ENCODE data around the gene CDC25C.

Gene CDC25C

DNA sequence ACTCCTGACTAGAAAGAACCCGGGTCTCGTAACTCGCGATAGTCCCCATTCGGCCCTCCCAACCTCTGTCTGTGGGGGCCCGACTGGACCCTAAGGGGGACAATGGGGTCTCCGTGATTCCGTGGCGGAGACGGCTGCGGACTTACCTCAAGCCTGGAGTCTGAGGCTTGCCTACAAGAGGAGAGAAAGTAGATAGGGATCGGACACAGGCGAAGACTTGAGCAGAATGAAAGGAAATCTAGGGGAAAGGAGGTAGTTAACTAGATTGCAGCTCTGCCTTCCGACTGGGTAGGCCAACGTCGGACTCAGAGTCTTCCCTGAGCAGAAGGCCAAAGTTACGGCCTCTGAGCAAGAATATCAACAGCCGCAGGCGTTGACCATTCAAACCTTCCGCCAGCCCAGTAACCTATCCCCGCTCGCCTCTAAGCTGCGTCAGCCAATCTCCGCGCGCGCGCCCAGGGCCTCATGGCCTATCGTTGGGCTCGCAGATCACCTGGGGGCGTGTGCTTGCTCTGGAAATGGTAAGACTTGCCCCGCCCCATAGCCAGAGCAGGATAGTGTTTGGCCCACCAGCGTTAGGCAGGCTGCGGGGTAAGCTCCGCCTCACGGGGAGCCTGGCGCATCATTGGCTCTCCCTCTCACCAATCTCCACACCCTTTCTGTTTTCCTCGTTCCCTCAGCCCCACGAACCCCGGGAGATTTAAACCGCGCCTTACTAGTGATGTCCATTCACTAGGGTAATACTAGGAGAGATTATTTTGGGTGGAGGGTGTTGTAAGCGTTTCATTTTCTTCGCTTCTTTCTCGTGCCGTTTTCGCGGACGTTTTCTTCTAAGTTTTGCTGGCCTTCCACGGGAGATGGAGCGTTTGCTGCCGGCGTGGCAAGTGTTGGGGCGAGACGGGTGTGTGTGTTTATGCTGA, at the start of gene CDC25C:
TSS of gene CDC25C (minus strand) at position 356 of the 920 bp plus-strand sequence. CDS start 624 bp downstream, outside the sequence.
- DNase-seq = peak; percentile 96 to 99

DNA sequence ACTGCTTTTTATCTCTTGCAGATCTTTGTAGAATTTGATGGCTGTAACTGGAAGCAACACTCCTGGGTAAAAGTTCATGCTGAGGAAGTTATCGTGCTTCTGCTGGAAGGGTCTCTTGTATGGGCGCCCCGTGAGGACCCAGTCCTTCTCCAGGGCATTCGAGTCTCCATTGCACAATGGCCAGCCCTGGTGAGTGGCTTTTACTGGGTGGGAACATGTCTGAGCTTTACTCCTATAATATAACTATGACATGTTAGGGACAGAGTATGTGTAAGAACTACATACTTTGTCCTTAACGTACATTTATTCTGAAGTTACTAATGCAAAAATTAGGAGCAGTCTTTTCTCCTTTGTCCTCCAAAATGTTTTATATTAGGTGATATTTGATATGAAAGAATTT, 41.0 kb upstream of the CDC25C start:
- no peak for DNase-seq

DNA sequence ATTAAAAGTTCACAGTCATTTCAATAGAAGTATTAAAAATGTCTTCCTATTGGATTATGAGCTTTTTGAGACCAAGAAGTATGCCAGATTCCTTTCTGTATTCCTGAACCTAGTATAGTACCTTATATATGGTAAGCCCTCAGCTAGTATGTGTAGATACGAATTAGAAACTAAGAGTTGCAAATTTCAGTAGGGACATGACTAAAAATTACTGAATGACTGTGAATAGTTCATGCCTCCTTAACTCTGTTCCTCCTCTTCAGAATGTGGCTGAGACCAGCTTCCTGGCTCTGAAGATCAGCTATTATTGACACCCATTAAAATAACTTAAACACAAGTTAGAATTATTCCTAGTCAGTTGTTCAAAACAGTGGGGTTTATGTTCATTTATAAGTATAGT, 40.6 kb upstream of the CDC25C start:
- DNase-seq = no peak

DNA sequence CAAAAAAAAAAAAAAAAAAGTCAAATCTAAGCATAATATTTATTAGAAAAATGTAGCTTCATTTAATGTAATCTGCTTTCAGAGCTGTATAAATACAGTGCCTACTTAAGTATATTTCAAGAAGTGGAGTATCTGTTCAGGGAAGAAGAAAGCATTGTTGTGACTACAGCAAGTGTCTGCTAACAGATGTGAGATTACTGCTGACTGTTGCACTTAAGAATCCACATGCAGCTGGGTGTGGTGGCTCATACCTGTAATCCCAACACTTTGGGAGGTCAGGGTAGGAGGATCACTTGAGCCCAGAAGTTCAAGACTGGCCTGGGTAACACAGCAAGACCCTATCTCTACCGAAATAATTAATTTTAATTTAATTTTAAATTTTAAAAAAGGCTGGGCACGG, 39.9 kb upstream of the CDC25C start:
- no peak for DNase-seq

DNA sequence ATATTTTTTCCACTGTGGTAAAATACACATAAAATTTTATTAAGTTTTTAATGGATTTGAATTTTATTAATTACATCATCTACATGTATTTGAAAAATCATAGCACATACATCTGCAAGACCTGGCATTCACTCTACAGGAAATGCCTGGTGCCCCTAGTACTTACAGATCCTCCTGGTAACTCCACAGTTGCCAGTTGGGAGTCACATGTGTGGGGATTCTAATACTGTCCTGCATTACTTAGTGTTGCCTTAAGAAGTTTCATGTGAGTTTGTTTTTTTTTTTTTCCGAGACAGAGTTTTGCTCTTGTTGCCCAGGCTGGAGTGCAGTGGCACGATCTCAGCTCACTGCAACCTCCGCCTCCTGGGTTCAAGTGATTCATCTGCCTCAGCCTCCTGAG, 38.9 kb upstream of the CDC25C start:
- DNase-seq = no peak

DNA sequence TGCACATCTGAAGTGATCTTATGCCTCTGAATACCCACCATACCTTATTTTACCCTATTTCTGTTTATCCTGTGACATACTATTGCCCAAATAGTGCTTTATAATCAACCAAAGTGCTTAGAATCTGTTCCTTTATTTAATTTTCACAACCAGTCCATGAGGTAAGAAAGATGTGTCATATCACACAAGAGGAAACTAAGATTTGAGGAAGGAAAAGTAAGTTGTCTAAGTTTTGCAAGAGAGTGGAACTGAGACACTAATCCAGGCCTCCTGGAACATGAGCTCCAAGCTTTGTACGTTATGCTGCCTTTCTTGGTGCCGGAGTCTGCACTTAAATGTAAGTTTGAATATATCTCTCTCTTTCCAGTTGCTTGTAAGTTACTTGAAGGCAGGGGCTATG, 38.1 kb upstream of the CDC25C start:
- DNase-seq = no peak

DNA sequence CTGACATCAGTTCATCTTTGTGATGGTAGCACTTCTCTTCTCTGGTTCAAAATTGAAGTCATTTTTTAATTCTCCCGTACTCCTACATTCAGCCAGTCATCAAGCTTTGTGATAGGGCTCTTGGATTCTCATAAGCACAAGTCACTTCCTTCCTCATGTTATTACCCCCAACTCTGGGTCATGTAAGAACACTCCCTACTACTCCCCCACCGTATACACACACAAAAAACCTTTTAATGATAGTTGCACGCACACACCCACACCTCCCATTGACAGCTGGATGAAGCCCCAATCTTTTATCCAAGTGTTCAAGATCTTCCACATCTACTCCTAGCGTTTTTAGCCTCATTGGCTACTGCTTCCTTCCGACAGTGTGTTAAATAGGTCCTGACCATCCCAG, 37.7 kb upstream of the CDC25C start:
- no peak for DNase-seq

DNA sequence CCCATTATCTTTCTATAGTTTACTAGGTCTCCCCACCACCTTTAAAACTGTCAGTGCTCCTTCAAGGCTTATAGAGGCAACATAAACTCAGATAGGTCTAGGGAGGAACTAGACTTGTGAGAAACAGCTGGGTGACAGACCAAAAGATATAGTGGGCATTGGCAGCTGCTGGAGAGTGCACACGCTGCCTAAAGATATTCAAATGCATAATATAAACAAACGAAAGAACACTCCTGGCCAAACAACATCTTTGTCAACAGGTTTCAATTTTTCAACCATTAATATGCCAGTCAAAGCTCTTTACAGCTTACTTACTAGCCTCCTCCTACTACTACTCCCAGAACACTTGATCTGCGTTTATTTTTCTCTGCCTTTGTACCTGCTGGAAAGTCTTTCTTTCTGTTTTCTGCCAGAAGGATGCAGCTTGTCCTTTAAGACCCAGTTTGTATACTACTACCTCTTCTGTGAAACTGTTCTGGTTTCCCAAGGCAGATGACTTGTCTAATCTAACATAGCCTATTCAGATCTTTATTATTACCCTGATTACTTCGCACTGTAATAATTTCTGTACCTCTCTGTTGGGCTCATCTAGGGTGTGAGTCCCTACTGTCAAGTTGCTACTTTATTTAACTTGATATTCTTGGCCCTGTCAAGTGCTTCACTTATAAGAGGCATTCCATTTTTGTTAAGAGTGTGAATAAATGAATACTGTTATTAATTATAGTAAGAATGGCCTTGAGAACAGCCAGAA, 35.2 kb upstream of the CDC25C start:
- no peak for DNase-seq

DNA sequence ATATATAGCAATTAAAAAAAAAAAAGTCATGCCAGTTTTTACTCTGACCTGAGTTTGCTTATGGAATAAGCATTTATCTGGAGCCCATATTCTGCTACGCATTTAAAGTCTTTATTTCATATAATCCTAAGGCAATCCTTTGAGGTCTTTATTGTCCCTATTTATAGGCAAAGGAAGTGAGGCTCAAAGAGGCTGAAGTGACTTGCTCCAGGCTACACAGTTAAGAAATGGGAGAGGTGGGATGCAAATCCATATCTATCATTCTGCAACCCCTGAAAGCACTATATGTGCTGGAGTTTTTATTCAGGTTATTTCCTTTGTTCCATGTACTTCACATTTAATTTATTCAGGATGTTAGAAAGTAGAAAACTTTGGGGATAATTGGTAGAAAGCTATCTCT, 33.0 kb upstream of the CDC25C start:
- no peak for DNase-seq

DNA sequence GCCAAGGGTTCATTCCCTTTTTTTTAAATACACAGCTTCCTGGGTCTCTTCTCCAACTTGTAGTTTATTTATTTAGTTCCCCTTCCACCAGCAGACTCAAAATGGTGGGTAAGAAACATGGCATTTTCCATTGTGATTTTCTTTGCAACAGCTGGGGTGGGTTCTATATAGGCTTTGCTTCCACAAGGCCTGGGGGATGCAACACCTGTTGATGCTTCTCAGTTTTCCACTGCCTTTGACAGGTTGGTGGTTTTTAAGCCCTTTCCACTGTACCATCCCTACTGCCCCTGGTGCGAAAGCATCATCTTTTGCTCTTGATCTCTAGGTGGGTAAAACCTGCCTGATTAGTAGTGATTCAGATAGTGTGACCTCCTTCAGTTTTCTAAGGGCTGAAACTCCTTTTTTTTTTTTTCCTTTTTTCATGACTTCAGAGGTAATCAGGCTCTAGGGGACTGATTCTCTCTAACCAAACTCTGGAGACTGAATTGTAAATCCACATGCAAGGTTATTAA, 29.4 kb upstream of the CDC25C start:
- DNase-seq = no peak

DNA sequence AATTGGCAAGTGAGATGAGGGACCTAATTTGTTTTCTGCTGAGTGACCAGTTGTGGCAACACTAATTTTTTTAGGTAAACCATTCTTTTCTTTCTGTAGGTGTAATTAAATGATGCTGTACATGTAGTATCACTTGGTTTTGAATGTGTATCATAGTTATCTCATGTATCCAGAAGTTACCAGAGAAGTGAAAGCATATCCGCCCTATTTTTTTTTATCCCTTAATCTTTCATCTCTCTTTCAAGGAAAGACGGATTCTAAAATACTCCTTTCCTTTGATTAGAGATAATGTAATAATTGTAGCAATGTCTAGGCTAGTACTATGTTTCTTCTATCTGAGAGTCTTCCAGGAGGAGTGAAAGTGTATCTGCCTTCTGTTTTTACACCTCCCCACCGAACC, 28.0 kb upstream of the CDC25C start:
- DNase-seq = no peak

DNA sequence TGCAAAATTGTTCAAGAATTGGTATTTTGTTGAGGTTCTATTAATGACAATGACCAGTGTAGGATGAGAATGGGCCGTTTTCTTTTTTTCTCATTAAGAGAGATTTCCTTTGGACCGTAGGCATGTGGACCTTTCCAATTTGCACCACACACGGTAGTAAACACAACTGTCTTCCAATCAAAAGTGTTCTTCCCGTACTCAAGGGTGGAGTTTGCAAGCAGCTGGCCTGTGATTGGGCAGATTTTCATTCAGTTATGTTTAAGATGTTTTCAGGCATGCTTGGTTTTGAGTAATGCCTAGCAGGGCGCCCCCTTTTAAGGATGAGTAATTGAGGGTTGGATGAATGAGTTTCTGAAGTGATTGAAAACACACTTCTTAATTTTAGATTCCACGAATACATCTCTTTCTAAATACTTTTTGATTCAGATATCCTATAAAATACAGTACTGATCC, 23.3 kb upstream of the CDC25C start:
- DNase-seq = no peak

DNA sequence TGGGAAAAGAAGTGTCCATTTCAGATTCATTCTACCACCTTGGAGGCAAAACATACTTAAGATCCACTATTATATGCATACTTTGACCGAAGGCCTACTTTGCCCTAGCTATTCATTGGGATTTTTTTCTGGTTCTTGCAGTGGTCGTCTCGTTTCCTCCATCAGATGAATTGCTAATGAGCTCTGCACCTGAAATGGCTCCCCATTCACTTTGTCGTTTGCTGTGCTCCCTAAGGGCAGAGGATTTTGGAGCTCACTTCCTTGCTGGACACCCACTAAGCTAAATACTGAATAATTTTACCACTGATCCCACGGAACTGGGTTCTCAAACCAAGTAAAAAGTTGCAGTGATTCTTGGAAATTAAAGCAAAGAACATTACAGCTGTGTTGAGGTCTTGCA, 22.8 kb upstream of the CDC25C start:
- DNase-seq = no peak

DNA sequence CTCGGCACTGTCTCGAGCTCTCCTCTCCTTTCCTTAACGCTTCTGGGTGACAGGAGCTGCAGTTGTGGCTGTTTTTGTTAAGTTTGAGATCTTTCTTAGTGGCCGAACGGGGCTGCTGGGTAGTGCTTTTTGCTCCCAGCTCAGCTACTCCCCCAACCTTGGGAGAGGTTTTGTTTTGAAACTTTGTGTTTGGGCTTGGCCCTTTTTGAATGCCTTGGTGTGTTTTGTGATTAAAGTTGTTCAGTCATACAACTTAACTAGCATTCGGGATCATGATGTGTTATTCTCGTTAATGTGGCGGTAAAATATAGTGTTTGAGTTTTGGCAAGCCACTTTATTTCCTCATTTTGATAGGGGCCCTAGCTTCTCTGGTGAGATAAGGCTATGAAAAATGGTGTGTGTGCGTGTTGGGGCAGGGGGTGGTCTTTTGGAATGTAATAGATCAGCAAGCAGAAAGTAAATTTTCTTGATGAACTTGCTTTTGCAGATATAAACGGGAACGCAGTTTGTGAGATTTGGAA, 22.0 kb upstream of the CDC25C start:
- no peak for DNase-seq

DNA sequence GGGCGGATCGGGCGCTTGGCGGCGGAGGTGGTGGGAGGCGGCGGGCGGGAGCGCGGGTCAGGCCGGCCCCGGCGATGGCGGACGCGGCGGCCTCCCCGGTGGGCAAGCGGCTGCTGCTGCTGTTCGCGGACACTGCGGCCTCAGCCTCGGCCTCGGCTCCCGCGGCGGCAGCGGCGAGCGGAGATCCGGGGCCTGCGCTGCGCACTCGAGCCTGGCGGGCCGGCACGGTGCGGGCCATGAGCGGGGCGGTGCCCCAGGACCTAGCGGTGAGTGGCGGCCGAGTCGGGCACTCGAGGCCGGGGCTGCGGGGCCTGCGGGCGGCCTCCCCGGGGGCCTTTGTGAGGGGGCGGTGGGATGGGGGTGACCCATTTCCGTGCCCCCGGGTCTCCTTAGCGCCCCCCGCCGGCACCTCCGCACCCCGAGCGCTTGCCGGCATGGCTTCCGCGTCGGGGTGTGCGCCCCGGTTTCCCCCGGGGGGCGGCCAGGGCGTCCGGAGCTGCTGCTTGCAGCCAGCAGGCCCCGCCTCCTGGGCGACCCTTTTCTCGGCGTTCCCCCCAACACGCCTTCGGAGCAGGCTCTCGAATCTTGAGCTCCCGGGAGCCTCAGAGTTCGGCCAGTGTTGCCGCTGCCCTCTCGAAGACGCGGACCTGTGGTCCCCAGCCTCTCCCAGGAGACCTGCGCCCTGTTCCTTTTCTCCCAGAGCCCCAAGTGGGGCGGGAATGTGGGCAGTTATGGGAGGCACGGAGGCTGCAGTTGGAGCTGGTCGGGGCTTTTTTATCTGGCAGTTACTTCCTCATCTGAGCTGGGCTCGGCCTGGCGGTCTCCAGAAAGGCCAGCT, 21.3 kb upstream of the CDC25C start:
- no peak for DNase-seq

DNA sequence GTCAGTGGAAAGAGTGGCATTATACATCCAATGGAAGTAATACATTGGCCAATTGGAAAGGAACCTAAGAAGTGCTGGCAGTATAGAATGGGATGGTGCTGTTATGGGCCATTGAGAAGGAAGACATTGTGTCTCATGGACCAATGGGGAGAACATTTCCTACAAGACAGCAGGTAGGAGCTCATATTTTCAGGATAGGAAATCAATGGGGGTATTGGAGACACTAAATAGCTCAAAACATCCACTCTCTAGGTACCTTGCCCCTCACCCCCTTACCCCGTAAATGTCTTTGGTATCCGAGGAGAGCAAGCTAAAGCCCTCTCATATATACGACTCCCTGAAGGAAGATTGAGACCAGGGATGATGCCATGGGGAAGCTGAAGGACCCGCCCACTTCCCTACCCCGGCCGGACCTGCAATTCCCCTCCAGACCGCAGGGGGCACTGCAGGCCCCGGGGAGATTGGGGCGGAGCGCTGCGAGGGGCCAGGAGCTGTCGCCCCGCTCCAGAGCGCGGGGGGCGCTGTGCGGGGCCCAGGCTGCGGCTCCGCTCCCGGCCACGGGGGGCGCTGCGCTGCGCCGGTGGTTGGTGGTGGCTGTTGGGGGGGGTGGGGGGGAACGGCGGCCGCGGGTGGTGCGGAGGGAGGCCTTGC, 20.6 kb upstream of the CDC25C start, which contains the start of gene KDM3B:
TSS of gene KDM3B (plus strand) at position 615 of the 651 bp plus-strand sequence. CDS start 111 bp downstream, outside the sequence.
- no peak for DNase-seq

DNA sequence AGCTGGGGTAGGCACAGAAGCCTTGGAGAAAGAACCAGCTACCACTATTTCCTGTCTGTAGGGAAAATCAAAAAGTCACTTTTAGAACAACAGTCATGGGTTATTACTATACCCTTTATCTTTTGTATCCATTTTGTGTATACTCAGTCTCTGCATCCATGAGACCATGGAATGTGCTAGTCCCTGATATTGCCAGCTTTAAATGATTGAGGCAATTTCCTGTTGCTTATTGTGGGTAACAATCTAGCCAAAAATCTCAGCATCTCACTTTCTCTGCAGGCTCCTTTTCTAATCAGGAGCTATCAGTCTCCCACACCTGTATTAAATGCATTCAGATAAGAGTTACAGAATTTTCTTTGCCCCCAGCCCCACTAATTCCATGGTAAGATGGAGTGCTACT, 19.9 kb upstream of the CDC25C start:
- DNase-seq = no peak

DNA sequence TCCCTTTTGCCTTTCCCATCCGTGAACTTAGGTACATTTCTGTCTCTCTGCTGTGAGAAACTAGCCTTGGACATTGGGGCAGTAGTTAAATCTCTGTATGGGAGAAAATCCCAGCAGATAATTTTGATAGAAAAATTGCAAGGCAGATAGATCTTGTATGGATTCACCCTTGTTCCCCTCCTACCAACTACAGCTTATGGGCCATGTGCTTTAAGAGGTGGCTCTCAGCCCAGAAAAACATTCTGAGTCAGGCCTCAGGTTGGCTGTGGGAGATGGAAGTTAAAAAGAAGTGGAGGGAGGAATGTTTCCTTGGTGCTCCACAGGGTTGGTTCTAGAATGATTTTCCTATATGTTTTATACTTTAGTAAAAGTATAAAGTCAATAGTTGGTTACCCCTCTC, 19.5 kb upstream of the CDC25C start:
- no peak for DNase-seq

DNA sequence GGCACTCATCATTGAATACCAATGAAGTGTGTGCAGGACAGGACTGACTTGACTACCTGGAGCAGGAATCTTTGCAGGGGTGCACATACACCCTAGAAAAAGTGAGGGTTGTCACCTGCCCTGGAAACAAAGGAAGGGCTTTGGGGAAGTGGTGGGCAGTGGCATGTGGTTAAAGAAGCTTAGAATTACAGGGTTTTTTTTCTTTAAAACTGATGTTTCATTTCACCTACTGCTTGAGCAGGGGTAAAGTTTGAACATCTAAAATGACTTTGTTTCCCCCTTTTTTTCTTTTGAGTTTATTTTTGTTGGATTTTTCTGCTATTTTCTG, 18.9 kb upstream of the CDC25C start:
- DNase-seq = no peak

DNA sequence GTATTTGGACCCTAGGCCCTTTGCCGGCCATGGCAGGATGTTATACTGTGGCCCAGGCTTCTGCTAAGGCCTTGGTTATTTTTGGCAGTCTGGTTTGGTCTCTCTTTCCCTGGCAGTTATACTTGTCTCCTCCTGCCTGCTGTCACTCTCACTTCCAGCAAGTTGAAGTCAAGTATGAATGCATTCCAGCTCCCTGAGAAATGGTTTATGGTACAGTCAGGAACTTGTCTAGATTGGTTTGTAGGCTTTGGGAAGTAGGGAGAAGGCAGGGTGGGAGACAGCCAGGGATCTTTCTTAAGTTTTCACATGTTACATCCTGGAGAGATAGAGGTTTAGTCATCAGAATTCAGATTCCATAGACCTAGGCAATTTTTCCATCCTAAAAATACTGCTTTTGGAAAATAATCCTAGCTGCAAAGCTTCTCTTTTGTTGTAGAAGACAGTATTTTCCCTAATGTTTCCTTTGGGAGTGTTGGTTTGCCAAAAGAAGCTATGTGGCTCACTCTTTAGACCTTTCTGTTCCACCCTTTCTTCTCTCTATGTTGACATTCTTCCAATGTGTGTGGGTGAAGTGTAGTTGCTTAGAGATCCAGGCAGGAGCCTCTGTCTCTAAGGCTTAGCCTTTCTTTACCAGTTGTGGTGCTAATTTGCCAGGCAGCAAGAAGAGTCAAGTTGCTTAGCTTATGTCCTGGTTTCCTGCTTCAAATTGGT, 18.4 kb upstream of the CDC25C start:
- DNase-seq = no peak

DNA sequence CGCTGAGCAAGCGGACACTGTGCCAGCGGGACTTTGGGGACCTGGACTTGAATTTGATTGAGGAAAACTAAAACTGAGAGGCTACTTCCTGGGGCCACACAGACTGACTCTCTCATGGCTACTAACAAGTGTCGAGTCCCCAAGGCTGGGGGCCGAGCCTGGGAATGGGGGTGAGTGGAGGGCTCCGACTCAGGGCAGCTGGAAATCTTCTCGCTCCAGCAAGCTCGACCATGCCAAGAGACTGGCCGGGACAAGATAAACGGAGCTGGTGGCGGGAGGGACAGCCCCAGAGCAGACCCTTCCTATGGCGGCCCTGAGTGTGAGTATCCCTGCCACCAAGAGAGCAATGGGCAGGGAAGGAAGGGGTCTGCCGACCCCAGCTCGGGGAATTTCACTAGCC, 15.3 kb upstream of the CDC25C start:
- DNase-seq = no peak

Measured in cerebellar nuclear complex (tissue), 1 donor.